Ovary (tissue), 9 donors: ENCODE results near the gene ENPP6. TPM values are rescaled to one million over a fixed set of nuclear protein-coding genes. Genes with fewer than 3 reads are reported as not detected.

ENCODE experiments used
- DNase-seq, 5 donors: peaks; one replicate each; pipeline ENCODE4 v3.0.0-alpha.2; 2019 to 2020
- H3K27ac ChIP-seq, 2 donors: fragments of 200-600 bp; one replicate each; pipeline versions ENCODE4 v1.5.1 to v1.8.0; 2019 to 2022
- H3K27me3 ChIP-seq: fragments of 200-600 bp; one replicate; pipeline ENCODE4 v1.8.0; 2022
- H3K36me3 ChIP-seq: fragments of 200-600 bp; sonication (generic); one replicate; pipeline ENCODE4 v1.5.1; 2019
- H3K4me1 ChIP-seq: one replicate; pipeline ENCODE4 v1.8.1; 2013; ENCODE audit warnings: mild to moderate bottlenecking, moderate library complexity; ENCODE audit not compliant: insufficient read depth
- H3K4me3 ChIP-seq: fragments of 200-600 bp; sonication (generic); one replicate; pipeline ENCODE4 v1.5.1; 2017
- H3K9me3 ChIP-seq, 2 donors: fragments of 200-600 bp in 1 of 2; sonication (generic) in 1 of 2; one replicate each; pipeline versions ENCODE4 v1.5.1 to v1.8.1; 2013 to 2019; ENCODE audit warnings: mild to moderate bottlenecking in 1 of 2, moderate library complexity in 1 of 2
- CTCF ChIP-seq, 3 donors: fragments of 450-650 bp in 2 of 3; fragments of 200-600 bp in 1 of 3; IDR thresholded peaks; one replicate each; pipeline versions ENCODE4 v1.5.1 to v1.8.0; 2016 to 2022; ENCODE audit warnings: antibody characterized with exemption in 3 of 3, mild to moderate bottlenecking in 1 of 3
- EP300 ChIP-seq: sonication (generic); formaldehyde crosslinking; IDR thresholded peaks from one replicate; pipeline ENCODE4 v1.6.1; 2017; ENCODE audit warnings: antibody characterized with exemption
- POLR2A ChIP-seq: fragments of 450-650 bp; IDR thresholded peaks from one replicate; pipeline ENCODE4 v1.6.1; 2017; ENCODE audit warnings: antibody characterized with exemption, mild to moderate bottlenecking, moderate library complexity
- WGBS, 3 donors: extraction: QIAGEN DNeasy Blood & Tissue Kit in 1 of 3; methylation state at CpG; one replicate each; pipeline versions ENCODE4 v1.1.5 to v1.1.7; 2013 to 2017; 5-methylcytosine and 5-hydroxymethylcytosine counted together
- intact Hi-C, 4 donors: fragments of 100-400 bp; cut with DNase I; formaldehyde crosslinking; loops; one replicate each; pipeline versions ENCODE4 v1.11.0 to v1.15.1; 2022 to 2023
- polyA plus RNA-seq, 2 donors: library from polyadenylated mRNA; stranded (reverse); fragments of 200-250 nt in 1 of 2; fragments of 350-450 nt in 1 of 2; fragmentation: Illumina TruSeq in 1 of 2; extraction: RNeasy Lipid Tissue Mini Kit (QIAGEN cat#74804) in 1 of 2; gene quantifications; one replicate each; pipeline ENCODE4 v1.2.3, GENCODE V29; 2013 to 2014
- total RNA-seq, 7 donors: library from RNA; depleted of rRNA in 2 of 7; stranded (reverse); fragments of >200 nt in 2 of 7; fragmentation: NEBNext Ultra II Directional in 3 of 7; extraction: Animal tissue kit (Norgen Biotek cat#: 25700) in 3 of 7; gene quantifications; one replicate each; pipeline versions ENCODE4 v1.1.0 to v1.2.4, GENCODE V29; 2016 to 2023
- donor health status: DM: no; HTN: no; CAD: no; lungs with moderate emphysema.
- donor health status: DM: no; HTN: no; CAD: no.
- donor health status: Bipolar disorder and iron deficiency.
- donor health status: DM: yes; HTN: yes; CAD: no.
- donor health status: DM: no; HTN: no; CAD: no.
- donor health status: DM: yes; HTN: yes; CAD: no.

The ENPP6 gene
- total and polyA plus RNA-seq, 9 donors, result 1.7 to 20.8 (median 9.4) TPM

- H3K4me1 ChIP-seq, result no peaks in the 10 kb centered on the region
- H3K4me3 ChIP-seq, result no peak overlapping the region
- TF ChIP-seq EP300, result no peak
- no peak for TF ChIP-seq POLR2A
- TF ChIP-seq CTCF (IDR thresholded peaks at IDR 0.05), result no peak
- WGBS, 3 donors, result 81 to 84% (median 84%) methylated on average over 8 of the region's 8 CpGs
- no peak overlapping the region for H3K27ac ChIP-seq
- DNase-seq, result no peak
- intact Hi-C loops, result no loop called here
- no peaks in the 10 kb centered on the region for H3K36me3 ChIP-seq
- H3K9me3 ChIP-seq, result no peaks in the 10 kb centered on the region
- H3K27me3 ChIP-seq, result no peaks in the 10 kb centered on the region
These were observed 103.2 kb downstream of the ENPP6 start for GRCh38 chr4:184114431-184114830.

- Histone ChIP-seq H3K9me3 (no peaks in the 10 kb centered on the region), H3K36me3 (no peaks in the 10 kb centered on the region), H3K4me1 (no peaks in the 10 kb centered on the region), H3K4me3 (no peak overlapping the region), H3K27ac (no peak overlapping the region), H3K27me3 (no peaks in the 10 kb centered on the region)
- WGBS, 3 donors, result 80 to 84% (median 84%) methylated on average over 13 of the region's 13 CpGs
- intact Hi-C loops, result no loop called here
- no peak for DNase-seq
- TF ChIP-seq EP300 (no peak), CTCF (IDR thresholded peaks at IDR 0.05) (no peak), POLR2A (no peak)
These were observed 105.6 kb downstream of the ENPP6 start for GRCh38 chr4:184112006-184112550.

GRCh38 chr4:184111233-184111832 lies 106.3 kb downstream of the ENPP6 start:
- no peak for DNase-seq
- Histone ChIP-seq H3K4me1 (no peaks in the 10 kb centered on the region), H3K27me3 (no peaks in the 10 kb centered on the region), H3K9me3 (no peaks in the 10 kb centered on the region), H3K36me3 (no peaks in the 10 kb centered on the region), H3K4me3 (no peak overlapping the region), H3K27ac (no peak overlapping the region)
- 94 to 96% (median 95%) methylated on average over 7 of the region's 7 CpGs for WGBS, 3 donors
- intact Hi-C loops, result no loop called here
- TF ChIP-seq CTCF (IDR thresholded peaks at IDR 0.05), result no peak
- no peak for TF ChIP-seq EP300
- no peak for TF ChIP-seq POLR2A

- Histone ChIP-seq H3K36me3 (no peaks in the 10 kb centered on the region), H3K27ac (no peak overlapping the region), H3K4me1 (no peaks in the 10 kb centered on the region), H3K9me3 (no peaks in the 10 kb centered on the region), H3K4me3 (no peak overlapping the region), H3K27me3 (no peaks in the 10 kb centered on the region)
- TF ChIP-seq POLR2A, result no peak
- no peak for TF ChIP-seq EP300
- TF ChIP-seq CTCF (IDR thresholded peaks at IDR 0.05), result no peak
- WGBS, 3 donors, result 88 to 91% (median 91%) methylated on average over 14 of the region's 14 CpGs
- DNase-seq, result no peak
- intact Hi-C loops, result no loop called here
These were observed 107.0 kb downstream of the ENPP6 start for GRCh38 chr4:184110452-184111224.
